Keratinocyte (primary cell): ENCODE results near the gene KIAA0930. TPM values are rescaled to one million over a fixed set of nuclear protein-coding genes. Genes with fewer than 3 reads are reported as not detected.

Source experiments
- DNase-seq: peaks from one replicate; pipeline ENCODE4 v3.0.0-alpha.2; 2011; ENCODE audit warnings: low read depth, missing footprints, low spot score
- FAIRE-seq: peaks from 2 replicates; lab custom pipeline; 2011; peaks lifted over from hg19 to GRCh38; lab: Jason Lieb, UNC
- H2AFZ ChIP-seq: 2 replicates; pipeline ENCODE4 v1.6.0; 2012; ENCODE audit warnings: low read length, control low read depth, inconsistent platforms; ENCODE audit not compliant: control insufficient read depth
- H3K27ac ChIP-seq: 2 replicates; pipeline ENCODE4 v1.5.1; 2011; ENCODE audit warnings: low read length; ENCODE audit not compliant: control insufficient read depth, insufficient read depth
- H3K27me3 ChIP-seq: 3 replicates; pipeline ENCODE4 v1.6.0; 2011; ENCODE audit warnings: low read length; ENCODE audit not compliant: control insufficient read depth, insufficient read depth; ENCODE audit errors: extremely low read depth
- H3K36me3 ChIP-seq, 2 experiments: 2 replicates in 1 of 2; 3 replicates in 1 of 2; pipeline ENCODE4 v1.5.1; 2011; ENCODE audit warnings: low read length in 2 of 2, mild to moderate bottlenecking in 1 of 2; ENCODE audit not compliant: control insufficient read depth in 2 of 2, insufficient read depth in 2 of 2; ENCODE audit errors: extremely low read depth in 1 of 2
- H3K4me1 ChIP-seq: 3 replicates; pipeline ENCODE4 v1.5.1; 2011; ENCODE audit warnings: low read length; ENCODE audit not compliant: control insufficient read depth, insufficient read depth; ENCODE audit errors: extremely low read depth
- H3K4me2 ChIP-seq: 3 replicates; pipeline ENCODE4 v1.6.0; 2011; ENCODE audit warnings: low read depth, low read length; ENCODE audit not compliant: control insufficient read depth, insufficient read depth; ENCODE audit errors: extremely low read depth
- H3K4me3 ChIP-seq, 3 experiments: fragments of 200-600 bp in 1 of 3; sonication (generic) in 1 of 3; 2 replicates in 2 of 3; 3 replicates in 1 of 3; pipeline ENCODE4 v1.5.1; 2011 to 2016; ENCODE audit warnings: low read length in 3 of 3, mild to moderate bottlenecking in 3 of 3, control low read depth in 2 of 3, inconsistent platforms in 1 of 3, low read depth in 1 of 3, mixed read lengths in 1 of 3, mixed run types in 1 of 3, moderate library complexity in 1 of 3; ENCODE audit not compliant: control insufficient read depth in 2 of 3, insufficient read depth in 2 of 3; ENCODE audit errors: extremely low read depth in 1 of 3
- H3K79me2 ChIP-seq: 2 replicates; pipeline ENCODE4 v1.6.0; 2012; ENCODE audit warnings: low read length; ENCODE audit not compliant: control insufficient read depth, insufficient read depth
- H3K9ac ChIP-seq: 3 replicates; pipeline ENCODE4 v1.6.0; 2011; ENCODE audit warnings: low read length; ENCODE audit not compliant: control insufficient read depth, insufficient read depth; ENCODE audit errors: extremely low read depth
- H3K9me1 ChIP-seq: 3 replicates; pipeline ENCODE4 v1.6.0; 2011; ENCODE audit warnings: low read length; ENCODE audit not compliant: control insufficient read depth, insufficient read depth; ENCODE audit errors: extremely low read depth
- H3K9me3 ChIP-seq: 2 replicates; pipeline ENCODE4 v1.5.1; 2012; ENCODE audit warnings: low read depth, low read length; ENCODE audit not compliant: control insufficient read depth
- H4K20me1 ChIP-seq: 3 replicates; pipeline ENCODE4 v1.6.0; 2011; ENCODE audit warnings: low read length; ENCODE audit not compliant: control insufficient read depth, insufficient read depth; ENCODE audit errors: extremely low read depth
- EZH2 ChIP-seq: IDR thresholded peaks from one replicate; pipeline ENCODE4 v1.6.1; 2012; ENCODE audit warnings: inconsistent platforms, mild to moderate bottlenecking, low read length, moderate library complexity
- dilution Hi-C: fragments of 300-500 bp; cut with MboI; formaldehyde crosslinking; loops from one replicate; pipeline ENCODE4 v1.7.0; 2020; ENCODE audit warnings: low sequenced_read_pairs; ENCODE audit not compliant: extremely low pct_ligation_motif_present
- polyA plus RNA-seq, 5 experiments: library from polyadenylated mRNA; depleted of rRNA in 3 of 5; stranded (reverse) in 3 of 5; stranded (forward) in 1 of 5; unstranded in 1 of 5; fragments of >200 nt; gene quantifications; 1 replicate in 1 of 5; 2 replicates in 3 of 5; 3 replicates in 1 of 5; pipeline versions ENCODE4 v1.2.1 to v1.2.3, GENCODE V29; 2011 to 2012; ENCODE audit warnings: missing spikeins in 2 of 5, low read depth in 1 of 5, low replicate concordance in 1 of 5
- TF ChIP-seq, protein P1 (sequence below), 3 experiments: IDR thresholded peaks in 1 of 3; conservative IDR thresholded peaks in 1 of 3; optimal IDR thresholded peaks in 1 of 3; 2 replicates in 2 of 3; 3 replicates in 1 of 3; pipeline versions ENCODE3 to v1.5.1; 2011; ENCODE audit warnings: low read length in 3 of 3, mild to moderate bottlenecking in 3 of 3, moderate library complexity in 2 of 3, control low read depth in 1 of 3, inconsistent platforms in 1 of 3; ENCODE audit not compliant: insufficient read depth in 2 of 3; ENCODE audit errors: extremely low read depth in 1 of 3

The KIAA0930 gene
- polyA plus RNA-seq, 1 donor (not counting 4 experiments of a cell fraction or from before 2014, with no cell fraction given) = 115 TPM

GRCh38 chr22:45162531-45162930 lies 78.2 kb downstream of the KIAA0930 start:
- peaks cover 87% of the 10 kb centered on the region for H3K79me2 ChIP-seq
- dilution Hi-C loops = no loop called here
- H3K4me3 ChIP-seq = peak overlapping the region; percentile 72 to 98 (median 90)
- peaks cover 25% of the 10 kb centered on the region for H3K4me1 ChIP-seq
- no peak for DNase-seq
- peak overlapping the region; percentile 97 for H3K27ac ChIP-seq
- H3K36me3 ChIP-seq = peaks cover 3 to 18% of the 10 kb centered on the region in 2 experiments
- H2AFZ ChIP-seq = no peak overlapping the region
- H3K4me2 ChIP-seq = peak overlapping the region; percentile 96
- H3K9me1 ChIP-seq = peaks cover 2% of the 10 kb centered on the region
- no peaks in the 10 kb centered on the region for H3K27me3 ChIP-seq
- peaks cover 4% of the 10 kb centered on the region for H4K20me1 ChIP-seq
- H3K9me3 ChIP-seq = no peaks in the 10 kb centered on the region
- peak overlapping the region; percentile 97 for H3K9ac ChIP-seq
- FAIRE-seq = no peak
- no peak for TF ChIP-seq EZH2

- dilution Hi-C loops = no loop called here
- Histone ChIP-seq H3K4me3 (no peak overlapping the region), H3K9me3 (no peaks in the 10 kb centered on the region), H3K4me1 (peaks cover 15% of the 10 kb centered on the region), H3K27me3 (no peaks in the 10 kb centered on the region), H3K4me2 (peak overlapping the region; percentile 42), H3K9me1 (peaks cover 2% of the 10 kb centered on the region), H3K79me2 (peaks cover 74% of the 10 kb centered on the region), H3K27ac (peak overlapping the region; percentile 0), H2AFZ (no peak overlapping the region), H3K9ac (peak overlapping the region; percentile 20), H3K36me3 (peaks cover 10 to 28% of the 10 kb centered on the region in 2 experiments), H4K20me1 (peaks cover 4% of the 10 kb centered on the region)
- no peak for DNase-seq
- TF ChIP-seq EZH2 = no peak
- TF ChIP-seq, protein P1, sequence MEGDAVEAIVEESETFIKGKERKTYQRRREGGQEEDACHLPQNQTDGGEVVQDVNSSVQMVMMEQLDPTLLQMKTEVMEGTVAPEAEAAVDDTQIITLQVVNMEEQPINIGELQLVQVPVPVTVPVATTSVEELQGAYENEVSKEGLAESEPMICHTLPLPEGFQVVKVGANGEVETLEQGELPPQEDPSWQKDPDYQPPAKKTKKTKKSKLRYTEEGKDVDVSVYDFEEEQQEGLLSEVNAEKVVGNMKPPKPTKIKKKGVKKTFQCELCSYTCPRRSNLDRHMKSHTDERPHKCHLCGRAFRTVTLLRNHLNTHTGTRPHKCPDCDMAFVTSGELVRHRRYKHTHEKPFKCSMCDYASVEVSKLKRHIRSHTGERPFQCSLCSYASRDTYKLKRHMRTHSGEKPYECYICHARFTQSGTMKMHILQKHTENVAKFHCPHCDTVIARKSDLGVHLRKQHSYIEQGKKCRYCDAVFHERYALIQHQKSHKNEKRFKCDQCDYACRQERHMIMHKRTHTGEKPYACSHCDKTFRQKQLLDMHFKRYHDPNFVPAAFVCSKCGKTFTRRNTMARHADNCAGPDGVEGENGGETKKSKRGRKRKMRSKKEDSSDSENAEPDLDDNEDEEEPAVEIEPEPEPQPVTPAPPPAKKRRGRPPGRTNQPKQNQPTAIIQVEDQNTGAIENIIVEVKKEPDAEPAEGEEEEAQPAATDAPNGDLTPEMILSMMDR (optimal IDR thresholded peaks at IDR 0.05 in 1 of 3, IDR thresholded peaks at IDR 0.05 in 1 of 3, conservative IDR thresholded peaks at IDR 0.05 in 1 of 3; ENCODE audit: extremely low read depth in 1 of 3, insufficient read depth in 2 of 3, low read length in 3 of 3) = peak in 2 of 3 experiments; percentile 19 to 20
- no peak for FAIRE-seq
Observed at GRCh38 chr22:45159652-45160462, 80.8 kb downstream of the KIAA0930 start.
